K562 (cell line): ENCODE data around the gene DUSP16. TPM values are rescaled to one million over a fixed set of nuclear protein-coding genes. Genes with fewer than 3 reads are reported as not detected.
A peak's percentile ranks its signal among the peaks of the same experiment; 100 is the strongest.

ENCODE experiments used
- ATAC-seq: fragments of 200-7000 bp; cut with Tn5 transposase; 3 replicates; pipeline ENCODE4 v1.9.1; 2020; ENCODE audit warnings: moderate library complexity
- BruUV-seq: library from RNA; stranded (reverse); fragments of 400-500 nt; replicated peaks from 2 replicates; lab custom pipeline; 2021; lab: Mats Ljungman, UMichigan
- CTCF ChIA-PET: fragments of 300-600 bp; formaldehyde crosslinking; extraction: SDS; loops from one replicate; lab custom pipeline; 2021; ENCODE audit warnings: low intra/inter-chr PET ratio; lab: Yijun Ruan, JAX
- POLR2A ChIA-PET: fragments of 300-600, 350-650 bp; sonication (Branson Sonifier 250); formaldehyde crosslinking; extraction: SDS; loops from one replicate; lab custom pipeline; 2021; ENCODE audit warnings: antibody characterized with exemption, inconsistent platforms; lab: Yijun Ruan, JAX
- DNase-seq, 4 experiments: peaks; one replicate each; pipeline versions ENCODE4 v3.0.0 to v3.0.0-alpha.2; 2011 to 2018; ENCODE audit warnings: low spot score in 3 of 4, mixed read lengths in 3 of 4; ENCODE audit errors: extremely low read depth in 1 of 4
- FAIRE-seq: peaks from 2 replicates; lab custom pipeline; 2011; peaks lifted over from hg19 to GRCh38; lab: Jason Lieb, UNC
- H2AFZ ChIP-seq: 2 replicates; pipeline ENCODE4 v1.6.0; 2011; ENCODE audit warnings: low read depth, low read length, control low read depth, inconsistent platforms
- H3K27ac ChIP-seq: fragments of 200-600 bp; 3 replicates; pipeline ENCODE4 v1.8.0; 2011; ENCODE audit warnings: low read depth, mild to moderate bottlenecking, control low read depth, inconsistent platforms, low read length, moderate library complexity, mixed read lengths; ENCODE audit errors: extremely low read depth
- H3K27me3 ChIP-seq, 2 experiments: fragments of 300-600 bp in 1 of 2; 2 replicates in 1 of 2; 3 replicates in 1 of 2; pipeline versions ENCODE4 v1.6.0 to v1.8.0; 2011; ENCODE audit warnings: inconsistent platforms in 2 of 2, low read length in 2 of 2, mild to moderate bottlenecking in 1 of 2, mixed read lengths in 1 of 2, moderate library complexity in 1 of 2; ENCODE audit not compliant: control insufficient read depth in 2 of 2, insufficient read depth in 2 of 2
- H3K36me3 ChIP-seq: fragments of 300-600 bp; 3 replicates; pipeline ENCODE4 v1.8.0; 2011; ENCODE audit warnings: mild to moderate bottlenecking, low read length, inconsistent platforms; ENCODE audit not compliant: control insufficient read depth, insufficient read depth
- H3K4me1 ChIP-seq, 2 experiments: fragments of 200-600 bp in 1 of 2; replicated peaks in 1 of 2; 2 replicates in 1 of 2; 3 replicates in 1 of 2; pipeline versions ENCODE4 v1.5.1 to v1.8.0; 2011; ENCODE audit warnings: inconsistent platforms in 2 of 2, low read length in 2 of 2, mild to moderate bottlenecking in 1 of 2, mixed read lengths in 1 of 2, moderate library complexity in 1 of 2; ENCODE audit not compliant: control insufficient read depth in 2 of 2, insufficient read depth in 2 of 2
- H3K4me2 ChIP-seq: 2 replicates; pipeline ENCODE4 v1.6.1; 2011; ENCODE audit warnings: low read length, control low read depth, inconsistent platforms, mixed read lengths; ENCODE audit not compliant: insufficient read depth
- H3K4me3 ChIP-seq: fragments of 200-600 bp; sonication (generic), shearing (Covaris generic); 2 replicates; pipeline ENCODE4 v1.5.1; 2016; ENCODE audit warnings: control low read depth, inconsistent platforms
- H3K79me2 ChIP-seq: fragments of 200-600 bp; 3 replicates; pipeline ENCODE4 v1.8.0; 2011; ENCODE audit warnings: low read length, inconsistent platforms; ENCODE audit not compliant: control insufficient read depth, insufficient read depth
- H3K9ac ChIP-seq, 2 experiments: 2 replicates each; pipeline versions ENCODE4 v1.6.0 to v1.6.1; 2011; ENCODE audit warnings: low read depth in 2 of 2, low read length in 2 of 2, control low read depth in 1 of 2, inconsistent platforms in 1 of 2, mild to moderate bottlenecking in 1 of 2, mixed read lengths in 1 of 2; ENCODE audit not compliant: insufficient read depth in 1 of 2
- H3K9me1 ChIP-seq: one replicate; pipeline ENCODE4 v1.6.0; 2011; ENCODE audit warnings: inconsistent platforms, mild to moderate bottlenecking, low read length, moderate library complexity; ENCODE audit not compliant: control insufficient read depth, insufficient read depth
- H3K9me3 ChIP-seq: replicated peaks from 2 replicates; pipeline ENCODE4 v1.5.1; 2011; ENCODE audit warnings: low read depth, low read length, inconsistent platforms; ENCODE audit not compliant: control insufficient read depth, insufficient read depth
- H4K20me1 ChIP-seq: replicated peaks from 2 replicates; pipeline ENCODE4 v1.6.1; 2011; ENCODE audit warnings: low read length, inconsistent platforms, mixed read lengths; ENCODE audit not compliant: control insufficient read depth, insufficient read depth
- CBFA2T2 ChIP-seq: fragments of 450-650 bp; conservative IDR thresholded peaks from 2 replicates; pipeline ENCODE4 v1.6.1; 2017; ENCODE audit warnings: mild to moderate bottlenecking
- CBFB ChIP-seq: sonication (generic); formaldehyde crosslinking; IDR thresholded peaks from 2 replicates; pipeline ENCODE4 v1.4.0; 2020; ENCODE audit warnings: mild to moderate bottlenecking, missing genetic modification reagents
- GABPA ChIP-seq: fragments of 200-800 bp; sonication (Bioruptor generic); conservative IDR thresholded peaks from 2 replicates; pipeline ENCODE4 v1.6.1; 2016; ENCODE audit warnings: low read depth, missing genetic modification characterization, missing compliant biosample characterization
- MBD2 ChIP-seq: sonication (generic); IDR thresholded peaks from 2 replicates; pipeline ENCODE4 v1.6.1; 2016; ENCODE audit warnings: low read depth, borderline replicate concordance
- YY1 ChIP-seq, 3 experiments: IDR thresholded peaks; 2 replicates each; pipeline ENCODE4 v1.6.1; 2011; ENCODE audit warnings: low read length in 2 of 3, mild to moderate bottlenecking in 2 of 3, moderate library complexity in 2 of 3, borderline replicate concordance in 1 of 3, control low read depth in 1 of 3, low read depth in 1 of 3; ENCODE audit not compliant: insufficient read depth in 3 of 3, insufficient replicate concordance in 2 of 3, control insufficient read depth in 1 of 3, insufficient read length in 1 of 3; ENCODE audit errors: extremely low read depth in 1 of 3
- ZNF217 ChIP-seq: sonication (generic); formaldehyde crosslinking; IDR thresholded peaks from 2 replicates; pipeline ENCODE4 v1.8.0; 2022; ENCODE audit warnings: mild to moderate bottlenecking, missing genetic modification reagents
- ZNF263 ChIP-seq: sonication (generic); formaldehyde crosslinking; IDR thresholded peaks from 2 replicates; pipeline ENCODE4 v1.8.0; 2022; ENCODE audit warnings: mild to moderate bottlenecking, missing genetic modification reagents, borderline replicate concordance
- ZNF395 ChIP-seq: fragments of 200-800 bp; sonication (Bioruptor generic); IDR thresholded peaks from 2 replicates; pipeline ENCODE4 v1.6.1; 2017; ENCODE audit warnings: missing genetic modification characterization, missing compliant biosample characterization
- WGBS: fragments of 100-300 bp; shearing (Covaris generic); methylation state at CpG from one replicate; pipeline ENCODE4 v1.1.6; 2016; ENCODE audit warnings: low coverage, mixed read lengths; ENCODE audit not compliant: insufficient coverage; ENCODE audit errors: missing lambda C conversion rate; 5-methylcytosine and 5-hydroxymethylcytosine counted together
- in situ Hi-C: fragments of 300-500 bp; cut with MboI; formaldehyde crosslinking; loops from 4 replicates; pipeline ENCODE4 v1.15.0; 2018; ENCODE audit warnings: inconsistent platforms, mixed read lengths
- intact Hi-C: fragments of 100-400 bp; cut with micrococcal nuclease; formaldehyde crosslinking; loops from 2 replicates; pipeline ENCODE4 v1.14.2; 2022
- polyA plus RNA-seq, 8 experiments: library from polyadenylated mRNA; depleted of rRNA in 4 of 8; stranded (reverse) in 5 of 8; unstranded in 3 of 8; fragments of >200 nt; fragmentation: Nextera tagmentation in 2 of 8; fragmentation: Illumina TruSeq in 1 of 8; extraction: Ambion mirVana in 2 of 8; extraction: Trizol in 1 of 8; gene quantifications; 2 replicates each; pipeline versions ENCODE4 v1.2.1 to v1.2.3, GENCODE V29; 2011 to 2014; ENCODE audit warnings: inconsistent platforms in 1 of 8, missing spikeins in 1 of 8
- total RNA-seq, 7 experiments: library from RNA; depleted of rRNA in 6 of 7; stranded (reverse); fragments of >200 nt in 6 of 7; fragmentation: Illumina TruSeq in 2 of 7; extraction: Trizol in 2 of 7; gene quantifications; 2 replicates each; pipeline versions ENCODE4 v1.2.1 to v1.2.3, GENCODE V29; 2011 to 2021; ENCODE audit warnings: low replicate concordance in 1 of 7

The DUSP16 gene
- total and polyA plus RNA-seq, 9 of the 15 experiments (the other 6 are each of a cell fraction or from before 2014, with no cell fraction given), result 0.70 to 12.3 (median 5.7) TPM

- H4K20me1 ChIP-seq, result no peaks in the 10 kb centered on the region
- 45% methylated on average over 6 of the region's 7 CpGs for WGBS
- DNase-seq (no peak), FAIRE-seq (peak; percentile 49), ATAC-seq (no peak)
- ChIA-PET POLR2A (no interaction called here), CTCF (no interaction called here)
- in situ Hi-C loops (loop anchor here (10.0 kb wide), 1 partner anchor 466 kb away; no protein-coding TSS in a partner anchor), intact Hi-C loops (no loop called here)
- no peaks in the 10 kb centered on the region; the same call in 1 of the 2 replicates for H3K9me3 ChIP-seq
- peaks cover 3% of the 10 kb centered on the region; the same call in 2 of the 3 replicates for H3K36me3 ChIP-seq
- no TSS peak for BruUV-seq
- H3K27ac ChIP-seq, result no peak overlapping the region
- H3K9me1 ChIP-seq, result no peaks in the 10 kb centered on the region
- no peak overlapping the region for H3K4me2 ChIP-seq
- H3K27me3 ChIP-seq, result no peaks in the 10 kb centered on the region
- TF ChIP-seq YY1 (IDR thresholded peaks at IDR 0.05; ENCODE audit: borderline replicate concordance in 1 of 3, control insufficient read depth in 1 of 3, extremely low read depth in 1 of 3, insufficient read depth in 3 of 3, insufficient read length in 1 of 3, insufficient replicate concordance in 2 of 3, low read depth in 1 of 3, low read length in 2 of 3), result no peak
- no peak for TF ChIP-seq GABPA (tag)
- TF ChIP-seq ZNF217 (CRISPR knock-in tag), result no peak
- no peak for TF ChIP-seq MBD2
- TF ChIP-seq ZNF395 (CRISPR knock-in tag), result no peak
- no peak for TF ChIP-seq CBFB (CRISPR knock-in tag)
- TF ChIP-seq ZNF263 (CRISPR knock-in tag), result no peak
- no peak for TF ChIP-seq CBFA2T2
- H3K4me3 ChIP-seq, result no peak overlapping the region
- no peak overlapping the region for H2AFZ ChIP-seq
- H3K4me1 ChIP-seq, result no peaks in the 10 kb centered on the region
- H3K79me2 ChIP-seq, result peaks cover 6% of the 10 kb centered on the region; the same call in 2 of the 3 replicates
- H3K9ac ChIP-seq, result no peak overlapping the region
Observed at GRCh38 chr12:12551115-12551514, 11.5 kb downstream of the DUSP16 start.
